GM21619 (cell line): Measurements from ENCODE around the gene RFC1.

ENCODE experiments used
- ATAC-seq: cut with Tn5 transposase; IDR thresholded peaks from one replicate; pipeline ENCODE4 v1.9.1; 2021; ENCODE audit not compliant: unreplicated experiment

The RFC1 gene

DNA sequence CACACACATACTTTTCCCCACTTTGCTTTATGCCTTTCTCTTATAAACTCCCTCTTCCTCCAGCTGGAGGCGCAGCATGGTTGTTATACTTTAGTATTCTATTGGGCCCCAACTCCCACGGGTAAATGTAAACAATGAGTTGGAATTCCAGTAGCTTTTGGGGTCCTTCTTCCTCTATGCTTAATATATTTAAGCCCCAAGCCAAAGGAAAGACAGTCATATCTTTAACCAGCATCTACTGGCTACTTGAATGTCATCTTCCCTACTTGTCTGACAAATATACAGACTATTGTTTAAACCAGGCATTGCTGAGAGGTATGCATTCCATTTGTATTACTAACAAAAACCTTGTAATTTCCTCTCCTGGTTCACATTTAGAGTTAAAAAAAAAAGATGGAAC, 110.9 kb downstream of the RFC1 start:
- ATAC-seq = no peak

DNA sequence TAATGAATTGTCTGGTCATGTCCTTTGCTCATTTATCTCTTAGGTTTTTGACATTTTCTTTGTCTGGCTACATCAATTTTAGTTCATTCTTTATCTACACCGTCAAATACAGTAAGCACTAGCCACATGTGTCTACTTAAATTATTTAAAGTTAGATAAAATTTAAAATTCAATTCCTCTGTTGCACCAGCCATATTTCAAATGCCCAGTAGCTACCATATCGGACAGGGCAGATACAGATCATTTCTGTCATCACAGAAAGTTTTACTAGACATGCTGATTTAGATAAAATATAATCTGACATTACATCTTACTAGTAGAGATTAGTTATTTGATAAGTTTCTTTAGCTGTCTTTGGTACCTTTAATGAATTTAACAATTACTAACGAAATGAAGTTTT, 122.7 kb downstream of the RFC1 start:
- no peak for ATAC-seq
